Peyer's patch (tissue), 4 donors: ENCODE data around the gene FIBP. TPM values are rescaled to one million over a fixed set of nuclear protein-coding genes. Genes with fewer than 3 reads are reported as not detected.

Experiments used
- DNase-seq, 3 donors: peaks; one replicate each; pipeline ENCODE4 v3.0.0-alpha.2; 2017 to 2019
- H3K27ac ChIP-seq, 4 donors: fragments of 200-600 bp; sonication (generic); one replicate each; pipeline ENCODE4 v1.5.1; 2016 to 2019
- H3K27me3 ChIP-seq, 2 donors: fragments of 200-600 bp; sonication (generic); one replicate each; pipeline ENCODE4 v1.5.1; 2019
- H3K36me3 ChIP-seq, 3 donors: fragments of 200-600 bp; sonication (generic); one replicate each; pipeline ENCODE4 v1.5.1; 2016 to 2019
- H3K4me1 ChIP-seq, 4 donors: fragments of 200-600 bp; sonication (generic); one replicate each; pipeline ENCODE4 v1.5.1; 2016 to 2019
- H3K4me3 ChIP-seq, 4 donors: fragments of 200-600 bp; sonication (generic); 1 replicate in 3 of 4; 2 replicates in 1 of 4; pipeline ENCODE4 v1.5.1; 2016 to 2019; ENCODE audit warnings: mild to moderate bottlenecking in 1 of 4
- H3K9me3 ChIP-seq, 4 donors: fragments of 200-600 bp; sonication (generic); one replicate each; pipeline ENCODE4 v1.5.1; 2016 to 2019; ENCODE audit warnings: mild to moderate bottlenecking in 1 of 4
- POLR2A ChIP-seq, 2 donors: fragments of 450-650 bp; IDR thresholded peaks; one replicate each; pipeline ENCODE4 v1.5.1; 2017; ENCODE audit warnings: antibody characterized with exemption in 2 of 2, mild to moderate bottlenecking in 2 of 2, moderate library complexity in 2 of 2
- total RNA-seq, 4 donors: library from RNA; depleted of rRNA; stranded (reverse); fragments of >200 nt; gene quantifications; one replicate each; pipeline ENCODE4 v1.1.0, GENCODE V29; 2016
- TF ChIP-seq, protein P1 (sequence below), 6 experiments: fragments of 450-650 bp in 4 of 6; fragments of 200-600 bp in 2 of 6; sonication (generic) in 1 of 6; IDR thresholded peaks; one replicate each; pipeline ENCODE4 v1.5.1; 2017 to 2019; ENCODE audit warnings: antibody characterized with exemption in 6 of 6, mild to moderate bottlenecking in 3 of 6, moderate library complexity in 1 of 6

Gene FIBP
- total RNA-seq, 4 donors from 2014 or later, result 100 to 173 (median 122) TPM

DNA sequence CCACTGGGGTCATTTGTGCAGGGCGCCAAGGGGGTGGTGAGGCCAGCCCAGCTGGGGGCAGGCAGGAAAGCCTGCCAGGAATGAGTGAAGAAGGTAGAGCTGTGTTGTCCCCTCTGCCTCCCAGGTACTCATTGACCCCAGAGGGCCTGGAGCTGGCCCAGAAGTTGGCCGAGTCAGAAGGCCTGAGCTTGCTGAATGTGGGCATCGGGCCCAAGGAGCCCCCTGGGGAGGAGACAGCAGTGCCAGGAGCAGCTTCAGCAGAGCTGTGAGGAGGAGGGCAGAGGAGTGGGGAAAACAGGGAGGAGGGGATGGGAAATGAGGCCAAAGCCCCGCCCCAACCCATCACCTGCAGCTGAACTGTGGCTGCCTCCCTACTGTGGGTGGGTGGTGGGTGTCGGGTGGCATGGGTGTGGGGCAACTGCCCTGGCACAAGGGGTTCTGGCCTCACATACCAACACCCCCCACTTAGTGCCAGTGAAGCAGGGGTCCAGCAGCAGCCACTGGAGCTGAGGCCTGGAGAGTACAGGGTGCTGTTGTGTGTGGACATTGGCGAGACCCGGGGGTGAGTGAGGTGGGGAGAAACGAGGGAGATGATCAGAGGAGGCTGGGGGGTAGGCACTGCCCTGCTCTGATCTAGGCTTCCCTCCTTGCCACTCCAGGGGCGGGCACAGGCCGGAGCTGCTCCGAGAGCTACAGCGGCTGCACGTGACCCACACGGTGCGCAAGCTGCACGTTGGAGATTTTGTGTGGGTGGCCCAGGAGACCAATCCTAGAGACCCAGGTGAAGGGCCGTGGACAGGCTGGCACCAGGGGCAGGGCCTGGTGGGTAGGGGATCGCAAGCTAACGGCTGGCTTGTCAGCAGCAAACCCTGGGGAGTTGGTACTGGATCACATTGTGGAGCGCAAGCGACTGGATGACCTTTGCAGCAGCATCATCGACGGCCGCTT lies 25.1 kb downstream of the FIBP start:
- no peaks in the 10 kb centered on the region for H3K9me3 ChIP-seq
- H3K36me3 ChIP-seq, result peaks cover 0 to 58% (median 0%) of the 10 kb centered on the region in 3 donors
- H3K27ac ChIP-seq, result no peak overlapping the region
- no peaks in the 10 kb centered on the region for H3K27me3 ChIP-seq
- TF ChIP-seq, protein P1, sequence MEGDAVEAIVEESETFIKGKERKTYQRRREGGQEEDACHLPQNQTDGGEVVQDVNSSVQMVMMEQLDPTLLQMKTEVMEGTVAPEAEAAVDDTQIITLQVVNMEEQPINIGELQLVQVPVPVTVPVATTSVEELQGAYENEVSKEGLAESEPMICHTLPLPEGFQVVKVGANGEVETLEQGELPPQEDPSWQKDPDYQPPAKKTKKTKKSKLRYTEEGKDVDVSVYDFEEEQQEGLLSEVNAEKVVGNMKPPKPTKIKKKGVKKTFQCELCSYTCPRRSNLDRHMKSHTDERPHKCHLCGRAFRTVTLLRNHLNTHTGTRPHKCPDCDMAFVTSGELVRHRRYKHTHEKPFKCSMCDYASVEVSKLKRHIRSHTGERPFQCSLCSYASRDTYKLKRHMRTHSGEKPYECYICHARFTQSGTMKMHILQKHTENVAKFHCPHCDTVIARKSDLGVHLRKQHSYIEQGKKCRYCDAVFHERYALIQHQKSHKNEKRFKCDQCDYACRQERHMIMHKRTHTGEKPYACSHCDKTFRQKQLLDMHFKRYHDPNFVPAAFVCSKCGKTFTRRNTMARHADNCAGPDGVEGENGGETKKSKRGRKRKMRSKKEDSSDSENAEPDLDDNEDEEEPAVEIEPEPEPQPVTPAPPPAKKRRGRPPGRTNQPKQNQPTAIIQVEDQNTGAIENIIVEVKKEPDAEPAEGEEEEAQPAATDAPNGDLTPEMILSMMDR (IDR thresholded peaks at IDR 0.05), result no peak
- TF ChIP-seq POLR2A (IDR thresholded peaks at IDR 0.05), result no peak
- H3K4me3 ChIP-seq, result no peak overlapping the region
- H3K4me1 ChIP-seq, result peaks cover 0 to 25% (median 6%) of the 10 kb centered on the region in 4 donors
- no peak for DNase-seq

DNA sequence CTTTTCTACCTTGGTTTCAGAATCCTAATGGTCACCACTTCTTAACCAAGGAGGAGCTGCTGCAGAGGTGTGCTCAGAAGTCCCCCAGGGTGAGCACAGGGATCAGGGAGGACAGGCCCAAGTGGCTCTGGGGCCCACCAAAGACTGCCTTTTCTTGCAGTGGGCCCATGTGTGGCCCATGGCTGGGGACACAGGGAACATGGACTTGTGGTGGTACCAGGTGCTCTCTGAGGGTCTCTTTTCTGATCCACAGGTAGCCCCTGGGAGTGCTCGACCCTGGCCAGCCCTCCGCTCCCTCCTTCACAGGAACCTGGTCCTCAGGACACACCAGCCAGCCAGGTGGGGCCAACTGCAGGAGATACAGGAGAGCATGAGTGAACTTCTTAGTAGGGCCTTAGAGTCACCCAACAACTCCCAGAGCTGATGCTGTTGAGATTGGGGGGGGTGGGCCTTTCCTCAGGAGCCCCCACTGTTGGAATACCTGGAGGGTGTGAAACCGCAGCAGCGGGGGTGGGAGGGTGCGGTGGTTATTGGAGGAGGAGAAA lies 26.0 kb downstream of the FIBP start:
- TF ChIP-seq, protein P1 (IDR thresholded peaks at IDR 0.05), result no peak
- no peak for TF ChIP-seq POLR2A (IDR thresholded peaks at IDR 0.05)
- Histone ChIP-seq H3K36me3 (peaks cover 0 to 57% (median 0%) of the 10 kb centered on the region in 3 donors), H3K4me1 (peaks cover 0 to 25% (median 6%) of the 10 kb centered on the region in 4 donors), H3K4me3 (no peak overlapping the region), H3K9me3 (no peaks in the 10 kb centered on the region), H3K27ac (no peak overlapping the region), H3K27me3 (no peaks in the 10 kb centered on the region)
- peak in 1 of 3 donors; percentile 49 for DNase-seq

- H3K9me3 ChIP-seq, result no peaks in the 10 kb centered on the region
- peak overlapping the region; percentile 80 to 97 (median 90) for H3K4me3 ChIP-seq
- no peaks in the 10 kb centered on the region for H3K27me3 ChIP-seq
- TF ChIP-seq, protein P1 (IDR thresholded peaks at IDR 0.05), result no peak
- no peak for TF ChIP-seq POLR2A (IDR thresholded peaks at IDR 0.05)
- peak in 1 of 3 donors; percentile 72 for DNase-seq
- peaks cover 0 to 25% (median 7%) of the 10 kb centered on the region in 4 donors for H3K4me1 ChIP-seq
- H3K36me3 ChIP-seq, result peaks cover 0 to 51% (median 0%) of the 10 kb centered on the region in 3 donors
- peak overlapping the region; percentile 95 to 99 (median 97) for H3K27ac ChIP-seq
These were observed 26.6 kb downstream of the FIBP start for GRCh38 chr11:65861533-65862183.

- H3K36me3 ChIP-seq, result peaks cover 0 to 47% (median 0%) of the 10 kb centered on the region in 3 donors
- H3K9me3 ChIP-seq, result no peaks in the 10 kb centered on the region
- H3K4me3 ChIP-seq, result peak overlapping the region; percentile 80 to 97 (median 90)
- H3K27me3 ChIP-seq, result no peaks in the 10 kb centered on the region
- H3K27ac ChIP-seq, result peak overlapping the region; percentile 95 to 99 (median 97)
- TF ChIP-seq POLR2A (IDR thresholded peaks at IDR 0.05), result no peak
- TF ChIP-seq, protein P1 (IDR thresholded peaks at IDR 0.05), result no peak
- DNase-seq, result peak in 1 of 3 donors; percentile 54
- peaks cover 0 to 29% (median 12%) of the 10 kb centered on the region in 4 donors for H3K4me1 ChIP-seq
These were observed 27.1 kb downstream of the FIBP start for GRCh38 chr11:65861165-65861505.
